ENCODE measurements around the gene ANKRD12.

DNA sequence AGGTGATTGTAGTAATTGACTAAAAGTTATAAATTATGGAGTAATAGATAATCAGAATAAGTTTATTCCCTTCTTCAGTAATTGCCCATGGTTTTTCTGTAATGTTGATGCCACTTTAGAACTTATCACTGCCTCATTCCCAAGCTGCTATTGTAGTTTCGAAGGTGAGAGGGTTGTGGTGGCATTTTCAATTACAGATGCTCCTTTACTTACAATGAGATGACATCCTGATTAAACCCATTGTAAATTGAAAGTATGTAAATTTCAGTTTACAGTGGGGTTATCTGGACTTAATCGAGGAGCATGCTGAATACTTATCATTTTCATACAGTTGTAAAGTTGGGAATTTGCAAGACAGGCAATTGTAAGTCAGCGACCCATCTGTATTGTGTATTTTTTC lies 31.2 kb upstream of the ANKRD12 start:
- TF ChIP-seq, protein P1, sequence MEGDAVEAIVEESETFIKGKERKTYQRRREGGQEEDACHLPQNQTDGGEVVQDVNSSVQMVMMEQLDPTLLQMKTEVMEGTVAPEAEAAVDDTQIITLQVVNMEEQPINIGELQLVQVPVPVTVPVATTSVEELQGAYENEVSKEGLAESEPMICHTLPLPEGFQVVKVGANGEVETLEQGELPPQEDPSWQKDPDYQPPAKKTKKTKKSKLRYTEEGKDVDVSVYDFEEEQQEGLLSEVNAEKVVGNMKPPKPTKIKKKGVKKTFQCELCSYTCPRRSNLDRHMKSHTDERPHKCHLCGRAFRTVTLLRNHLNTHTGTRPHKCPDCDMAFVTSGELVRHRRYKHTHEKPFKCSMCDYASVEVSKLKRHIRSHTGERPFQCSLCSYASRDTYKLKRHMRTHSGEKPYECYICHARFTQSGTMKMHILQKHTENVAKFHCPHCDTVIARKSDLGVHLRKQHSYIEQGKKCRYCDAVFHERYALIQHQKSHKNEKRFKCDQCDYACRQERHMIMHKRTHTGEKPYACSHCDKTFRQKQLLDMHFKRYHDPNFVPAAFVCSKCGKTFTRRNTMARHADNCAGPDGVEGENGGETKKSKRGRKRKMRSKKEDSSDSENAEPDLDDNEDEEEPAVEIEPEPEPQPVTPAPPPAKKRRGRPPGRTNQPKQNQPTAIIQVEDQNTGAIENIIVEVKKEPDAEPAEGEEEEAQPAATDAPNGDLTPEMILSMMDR (IDR thresholded peaks at IDR 0.05), result no peak
- TF ChIP-seq SIN3A (IDR thresholded peaks at IDR 0.05; ENCODE audit: borderline replicate concordance, insufficient read depth, low read depth, low read length) (no peak), POLR2AphosphoS5 (IDR thresholded peaks at IDR 0.05; ENCODE audit: low read depth, low read length) (no peak)
- TF ChIP-seq, protein P2, sequence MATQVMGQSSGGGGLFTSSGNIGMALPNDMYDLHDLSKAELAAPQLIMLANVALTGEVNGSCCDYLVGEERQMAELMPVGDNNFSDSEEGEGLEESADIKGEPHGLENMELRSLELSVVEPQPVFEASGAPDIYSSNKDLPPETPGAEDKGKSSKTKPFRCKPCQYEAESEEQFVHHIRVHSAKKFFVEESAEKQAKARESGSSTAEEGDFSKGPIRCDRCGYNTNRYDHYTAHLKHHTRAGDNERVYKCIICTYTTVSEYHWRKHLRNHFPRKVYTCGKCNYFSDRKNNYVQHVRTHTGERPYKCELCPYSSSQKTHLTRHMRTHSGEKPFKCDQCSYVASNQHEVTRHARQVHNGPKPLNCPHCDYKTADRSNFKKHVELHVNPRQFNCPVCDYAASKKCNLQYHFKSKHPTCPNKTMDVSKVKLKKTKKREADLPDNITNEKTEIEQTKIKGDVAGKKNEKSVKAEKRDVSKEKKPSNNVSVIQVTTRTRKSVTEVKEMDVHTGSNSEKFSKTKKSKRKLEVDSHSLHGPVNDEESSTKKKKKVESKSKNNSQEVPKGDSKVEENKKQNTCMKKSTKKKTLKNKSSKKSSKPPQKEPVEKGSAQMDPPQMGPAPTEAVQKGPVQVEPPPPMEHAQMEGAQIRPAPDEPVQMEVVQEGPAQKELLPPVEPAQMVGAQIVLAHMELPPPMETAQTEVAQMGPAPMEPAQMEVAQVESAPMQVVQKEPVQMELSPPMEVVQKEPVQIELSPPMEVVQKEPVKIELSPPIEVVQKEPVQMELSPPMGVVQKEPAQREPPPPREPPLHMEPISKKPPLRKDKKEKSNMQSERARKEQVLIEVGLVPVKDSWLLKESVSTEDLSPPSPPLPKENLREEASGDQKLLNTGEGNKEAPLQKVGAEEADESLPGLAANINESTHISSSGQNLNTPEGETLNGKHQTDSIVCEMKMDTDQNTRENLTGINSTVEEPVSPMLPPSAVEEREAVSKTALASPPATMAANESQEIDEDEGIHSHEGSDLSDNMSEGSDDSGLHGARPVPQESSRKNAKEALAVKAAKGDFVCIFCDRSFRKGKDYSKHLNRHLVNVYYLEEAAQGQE (IDR thresholded peaks at IDR 0.05; ENCODE audit: insufficient read depth in 1 of 2, low read depth in 2 of 2, low read length in 1 of 2), result no peak
